ENCODE results near the gene PHKA1. TPM values are rescaled to one million over a fixed set of nuclear protein-coding genes. Genes with fewer than 3 reads are reported as not detected.
"Not testable (repeated sequence)": the region's sequence is repeated elsewhere in the genome, so short reads cannot be mapped to it uniquely, and the experiment has no call there.

The PHKA1 gene
- total RNA-seq, 1 experiment from 2014 or later = 9.1 TPM

DNA sequence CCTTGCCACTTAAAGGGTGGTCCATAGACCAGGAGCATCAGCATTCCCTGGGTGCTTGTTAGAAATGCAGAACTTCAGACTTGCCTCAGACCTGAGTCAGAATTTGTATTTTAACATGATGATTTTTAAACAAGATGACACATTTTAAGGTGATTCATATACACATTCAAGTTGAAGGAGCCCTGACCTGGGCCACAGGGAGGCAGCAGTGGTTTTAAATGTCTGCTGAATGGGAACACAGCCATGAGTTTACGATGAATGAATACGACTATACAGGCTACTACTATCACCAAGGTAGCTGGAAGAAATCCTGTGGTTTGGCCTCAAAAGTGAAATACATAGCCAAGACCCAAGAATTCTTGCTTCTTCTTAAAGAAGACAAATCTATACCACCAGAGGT lies 144.3 kb downstream of the PHKA1 start:
- no peak overlapping the region for H3K27ac Mint-ChIP-seq (ENCODE audit: low read depth, unreplicated experiment)
- POLR2A ChIA-PET = interaction anchor here (0.5 to 0.8 kb wide), 2 partner anchors 23 to 1107 kb away, joined by 3 read pairs; no protein-coding TSS in a partner anchor
- peaks cover 37% of the 10 kb centered on the region for H3K36me3 Mint-ChIP-seq (ENCODE audit: insufficient read depth, unreplicated experiment)
- BruUV-seq (replicated peaks) = no TSS peak
- no peak overlapping the region for H3K4me3 Mint-ChIP-seq (ENCODE audit: unreplicated experiment)
- TF ChIP-seq, protein P1, sequence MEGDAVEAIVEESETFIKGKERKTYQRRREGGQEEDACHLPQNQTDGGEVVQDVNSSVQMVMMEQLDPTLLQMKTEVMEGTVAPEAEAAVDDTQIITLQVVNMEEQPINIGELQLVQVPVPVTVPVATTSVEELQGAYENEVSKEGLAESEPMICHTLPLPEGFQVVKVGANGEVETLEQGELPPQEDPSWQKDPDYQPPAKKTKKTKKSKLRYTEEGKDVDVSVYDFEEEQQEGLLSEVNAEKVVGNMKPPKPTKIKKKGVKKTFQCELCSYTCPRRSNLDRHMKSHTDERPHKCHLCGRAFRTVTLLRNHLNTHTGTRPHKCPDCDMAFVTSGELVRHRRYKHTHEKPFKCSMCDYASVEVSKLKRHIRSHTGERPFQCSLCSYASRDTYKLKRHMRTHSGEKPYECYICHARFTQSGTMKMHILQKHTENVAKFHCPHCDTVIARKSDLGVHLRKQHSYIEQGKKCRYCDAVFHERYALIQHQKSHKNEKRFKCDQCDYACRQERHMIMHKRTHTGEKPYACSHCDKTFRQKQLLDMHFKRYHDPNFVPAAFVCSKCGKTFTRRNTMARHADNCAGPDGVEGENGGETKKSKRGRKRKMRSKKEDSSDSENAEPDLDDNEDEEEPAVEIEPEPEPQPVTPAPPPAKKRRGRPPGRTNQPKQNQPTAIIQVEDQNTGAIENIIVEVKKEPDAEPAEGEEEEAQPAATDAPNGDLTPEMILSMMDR (IDR thresholded peaks at IDR 0.05; ENCODE audit: unreplicated experiment) = peak; percentile 21
- DNase-seq (ENCODE audit: unreplicated experiment) = peak; percentile 60
- no peaks in the 10 kb centered on the region for H3K4me1 Mint-ChIP-seq (ENCODE audit: insufficient read depth, unreplicated experiment)
- CTCF ChIA-PET = interaction anchor here (0.5 to 1.7 kb wide), 4 partner anchors 15 to 321 kb away, joined by 3 to 6 read pairs (median 4); no protein-coding TSS in a partner anchor
- intact Hi-C loops (cut with micrococcal nuclease) = no loop called here
- peaks cover 49% of the 10 kb centered on the region for H3K27me3 Mint-ChIP-seq (ENCODE audit: insufficient read depth, unreplicated experiment)
- no peaks in the 10 kb centered on the region for H3K9me3 Mint-ChIP-seq (ENCODE audit: unreplicated experiment)

- CTCF ChIA-PET = interaction anchor here (0.6 to 1.7 kb wide), 2 partner anchors 13 to 14 kb away, joined by 3 to 6 read pairs; no protein-coding TSS in a partner anchor
- H3K9me3 Mint-ChIP-seq (ENCODE audit: unreplicated experiment) = no peaks in the 10 kb centered on the region
- H3K4me3 Mint-ChIP-seq (ENCODE audit: unreplicated experiment) = no peak overlapping the region
- H3K27ac Mint-ChIP-seq (ENCODE audit: low read depth, unreplicated experiment) = no peak overlapping the region
- no peak for DNase-seq (ENCODE audit: unreplicated experiment)
- peaks cover 43% of the 10 kb centered on the region for H3K27me3 Mint-ChIP-seq (ENCODE audit: insufficient read depth, unreplicated experiment)
- intact Hi-C loops (cut with micrococcal nuclease) = no loop called here
- TF ChIP-seq, protein P1 (IDR thresholded peaks at IDR 0.05; ENCODE audit: unreplicated experiment) = no peak
- no TSS peak for BruUV-seq (replicated peaks)
- H3K36me3 Mint-ChIP-seq (ENCODE audit: insufficient read depth, unreplicated experiment) = peaks cover 43% of the 10 kb centered on the region
- POLR2A ChIA-PET = no interaction called here
- no peaks in the 10 kb centered on the region for H3K4me1 Mint-ChIP-seq (ENCODE audit: insufficient read depth, unreplicated experiment)
Measured at GRCh38 chrX:72568406-72569092, 145.6 kb downstream of the PHKA1 start.

GRCh38 chrX:72566448-72566847 lies 147.7 kb downstream of the PHKA1 start:
- H3K36me3 Mint-ChIP-seq (ENCODE audit: insufficient read depth, unreplicated experiment) = peaks cover 47% of the 10 kb centered on the region
- H3K9me3 Mint-ChIP-seq (ENCODE audit: unreplicated experiment) = no peaks in the 10 kb centered on the region
- TF ChIP-seq, protein P1 (IDR thresholded peaks at IDR 0.05; ENCODE audit: unreplicated experiment) = no peak
- no peak overlapping the region for H3K4me3 Mint-ChIP-seq (ENCODE audit: unreplicated experiment)
- DNase-seq (ENCODE audit: unreplicated experiment) = no peak
- POLR2A ChIA-PET = no interaction called here
- H3K27me3 Mint-ChIP-seq (ENCODE audit: insufficient read depth, unreplicated experiment) = peaks cover 57% of the 10 kb centered on the region
- H3K27ac Mint-ChIP-seq (ENCODE audit: low read depth, unreplicated experiment) = no peak overlapping the region
- H3K4me1 Mint-ChIP-seq (ENCODE audit: insufficient read depth, unreplicated experiment) = no peaks in the 10 kb centered on the region
- BruUV-seq (replicated peaks) = no TSS peak
- CTCF ChIA-PET = no interaction called here
- intact Hi-C loops (cut with micrococcal nuclease) = no loop called here

- H3K9me3 Mint-ChIP-seq (ENCODE audit: unreplicated experiment); BruUV-seq (replicated peaks); intact Hi-C loops (cut with micrococcal nuclease); H3K27ac Mint-ChIP-seq (ENCODE audit: low read depth, unreplicated experiment); H3K4me1 Mint-ChIP-seq (ENCODE audit: insufficient read depth, unreplicated experiment); DNase-seq (ENCODE audit: unreplicated experiment); POLR2A ChIA-PET; H3K4me3 Mint-ChIP-seq (ENCODE audit: unreplicated experiment); CTCF ChIA-PET: not testable (repeated sequence)
- peaks cover 21% of the 10 kb centered on the region for H3K36me3 Mint-ChIP-seq (ENCODE audit: insufficient read depth, unreplicated experiment)
- peaks cover 62% of the 10 kb centered on the region for H3K27me3 Mint-ChIP-seq (ENCODE audit: insufficient read depth, unreplicated experiment)
Measured at GRCh38 chrX:72559655-72560054, 154.5 kb downstream of the PHKA1 start.

All from MCF 10A (cell line).